Adrenal gland (tissue), 5 donors: Measurements from ENCODE around the gene RFPL1.

ENCODE experiments used
- CTCF ChIP-seq, 6 experiments: fragments of 450-650 bp in 4 of 6; fragments of 200-600 bp in 2 of 6; sonication (generic) in 1 of 6; IDR thresholded peaks; 1 replicate in 5 of 6; 2 replicates in 1 of 6; pipeline versions ENCODE4 v1.5.1 to v1.8.0; 2016 to 2021; ENCODE audit warnings: antibody characterized with exemption in 6 of 6, mild to moderate bottlenecking in 2 of 6, moderate library complexity in 1 of 6
- POLR2A ChIP-seq, 2 donors: fragments of 450-650 bp; IDR thresholded peaks; one replicate each; pipeline ENCODE4 v1.6.1; 2017; ENCODE audit warnings: antibody characterized with exemption in 2 of 2, mild to moderate bottlenecking in 2 of 2, moderate library complexity in 1 of 2
- donor health status: DM: no; HTN: no; CAD: no.

- no peak for TF ChIP-seq CTCF (IDR thresholded peaks at IDR 0.05)
- no peak for TF ChIP-seq POLR2A (IDR thresholded peaks at IDR 0.05)
Observed at GRCh38 chr22:29454276-29454675, 15.9 kb downstream of the RFPL1 start.
